ENCODE measurements around the gene SGO2. TPM values are rescaled to one million over a fixed set of nuclear protein-coding genes. Genes with fewer than 3 reads are reported as not detected.

Gene SGO2
- total and polyA plus RNA-seq, 9 of the 15 experiments (the other 6 are each of a cell fraction or from before 2014, with no cell fraction given), result 14.5 to 25.9 (median 16.6) TPM

- ChIA-PET POLR2A (interaction anchor here (1.1 kb wide), 1 partner anchor 15 kb away, joined by 6 read pairs; no protein-coding TSS in a partner anchor), CTCF (ENCODE audit: low intra/inter-chr PET ratio) (interaction anchor here (0.9 to 1.0 kb wide), 2 partner anchors 85 to 86 kb away, joined by 3 read pairs; no protein-coding TSS in a partner anchor)
- Histone ChIP-seq H3K9me3 (replicated peaks; ENCODE audit: control insufficient read depth, insufficient read depth, low read depth, low read length) (no peaks in the 10 kb centered on the region), H3K9ac (ENCODE audit: insufficient read depth in 1 of 2, low read depth in 2 of 2, low read length in 2 of 2) (no peak overlapping the region), H3K27ac (ENCODE audit: extremely low read depth, low read depth, low read length) (no peak overlapping the region), H3K4me3 (no peak overlapping the region), H3K9me1 (ENCODE audit: control insufficient read depth, insufficient read depth, low read length) (no peaks in the 10 kb centered on the region), H2AFZ (ENCODE audit: low read depth, low read length) (peak overlapping the region; percentile 33), H3K79me2 (ENCODE audit: control insufficient read depth, insufficient read depth, low read length) (no peaks in the 10 kb centered on the region), H3K4me1 (replicated peaks in 1 of 2; ENCODE audit: control insufficient read depth in 2 of 2, insufficient read depth in 2 of 2, low read length in 2 of 2) (peaks cover 0 to 5% of the 10 kb centered on the region in 2 experiments; a peak in 2 of 5 replicates), H3K36me3 (ENCODE audit: control insufficient read depth, insufficient read depth, low read length) (no peaks in the 10 kb centered on the region), H3K4me2 (ENCODE audit: insufficient read depth, low read length) (no peak overlapping the region), H3K27me3 (ENCODE audit: control insufficient read depth in 2 of 2, insufficient read depth in 2 of 2, low read length in 2 of 2) (peaks cover 0 to 2% of the 10 kb centered on the region in 2 experiments; a peak in 1 of 5 replicates), H4K20me1 (replicated peaks; ENCODE audit: control insufficient read depth, insufficient read depth, low read length) (no peaks in the 10 kb centered on the region)
- no TSS peak for BruUV-seq (replicated peaks)
- in situ Hi-C loops (cut with MboI), result no loop called here
- intact Hi-C loops (cut with micrococcal nuclease), result loop anchor here (1.0 to 10.0 kb wide), 2 partner anchors 86 to 133 kb away; no protein-coding TSS in a partner anchor
- WGBS (ENCODE audit: insufficient coverage, low coverage, missing lambda C conversion rate), result 35% methylated on average over 6 of the region's 6 CpGs
- DNase-seq (ENCODE audit: extremely low read depth in 1 of 4, low spot score in 3 of 4), result no peak
- no peak for ATAC-seq
- no peak for FAIRE-seq
- TF ChIP-seq FOS (IDR thresholded peaks at IDR 0.05; ENCODE audit: extremely low read depth, insufficient read length) (no peak), HMGN3 (IDR thresholded peaks at IDR 0.05; ENCODE audit: borderline replicate concordance, extremely low read depth, insufficient read length, low read depth, low read length) (no peak), RAD51 (IDR thresholded peaks at IDR 0.05; ENCODE audit: borderline replicate concordance, low read depth) (no peak), RNF2 (IDR thresholded peaks at IDR 0.05) (no peak), ZNF740 (CRISPR knock-in tag; IDR thresholded peaks at IDR 0.05) (no peak), ZNF740 (tag; IDR thresholded peaks at IDR 0.05) (no peak), GTF2E2 (tag; IDR thresholded peaks at IDR 0.05) (no peak), HBP1 (CRISPR knock-in tag; IDR thresholded peaks at IDR 0.05) (no peak), HMGXB4 (CRISPR knock-in tag; IDR thresholded peaks at IDR 0.05) (no peak), ZNF592 (IDR thresholded peaks at IDR 0.05) (no peak), ZNF75A (CRISPR knock-in tag; IDR thresholded peaks at IDR 0.05) (no peak), ILF3 (IDR thresholded peaks at IDR 0.05; ENCODE audit: borderline replicate concordance) (no peak)
Measured at GRCh38 chr2:200617156-200618053, 91.4 kb downstream of the SGO2 start.

Measured in K562 (cell line).